Aorta (tissue), 5 donors: ENCODE data around the gene MNT. TPM values are rescaled to one million over a fixed set of nuclear protein-coding genes. Genes with fewer than 3 reads are reported as not detected.

Experiments
- ATAC-seq: fragments of 200-7000 bp; cut with Tn5 transposase; one replicate; pipeline ENCODE4 v1.9.1; 2022; ENCODE audit warnings: moderate library complexity; ENCODE audit not compliant: low FRiP score
- DNase-seq, 2 donors: peaks; one replicate each; pipeline ENCODE4 v3.0.0-alpha.2; 2020
- H3K27ac ChIP-seq, 2 donors: one replicate each; pipeline ENCODE4 v1.5.1; 2013; ENCODE audit warnings: low read length in 2 of 2, mild to moderate bottlenecking in 2 of 2, moderate library complexity in 2 of 2, control low read depth in 1 of 2, inconsistent platforms in 1 of 2, low read depth in 1 of 2
- H3K27me3 ChIP-seq, 2 donors: one replicate each; pipeline ENCODE4 v1.6.1; 2013; ENCODE audit warnings: control low read depth in 1 of 2, low read length in 1 of 2, mild to moderate bottlenecking in 1 of 2, moderate library complexity in 1 of 2; ENCODE audit not compliant: insufficient read depth in 2 of 2, control insufficient read depth in 1 of 2
- H3K36me3 ChIP-seq, 2 donors: one replicate each; pipeline ENCODE4 v1.6.1; 2013; ENCODE audit warnings: control low read depth in 1 of 2, low read length in 1 of 2, mild to moderate bottlenecking in 1 of 2; ENCODE audit not compliant: insufficient read depth in 2 of 2, control insufficient read depth in 1 of 2
- H3K4me1 ChIP-seq, 2 donors: one replicate each; pipeline ENCODE4 v1.6.1; 2013; ENCODE audit warnings: low read length in 2 of 2, control low read depth in 1 of 2, mild to moderate bottlenecking in 1 of 2, moderate library complexity in 1 of 2; ENCODE audit not compliant: insufficient read depth in 2 of 2, control insufficient read depth in 1 of 2
- H3K4me3 ChIP-seq, 2 donors: one replicate each; pipeline ENCODE4 v1.5.1; 2013; ENCODE audit warnings: low read length in 2 of 2, control low read depth in 1 of 2, mild to moderate bottlenecking in 1 of 2
- H3K9me3 ChIP-seq: one replicate; pipeline ENCODE4 v1.6.1; 2013; ENCODE audit warnings: mild to moderate bottlenecking, low read length; ENCODE audit not compliant: control insufficient read depth
- WGBS, 2 donors: extraction: QIAGEN DNeasy Blood & Tissue Kit; methylation state at CpG; one replicate each; pipeline ENCODE4 v1.1.7; 2013; 5-methylcytosine and 5-hydroxymethylcytosine counted together
- intact Hi-C, 2 donors: fragments of 100-400 bp; cut with DNase I; formaldehyde crosslinking; loops; one replicate each; pipeline versions ENCODE4 v1.14.2 to v1.15.0; 2022
- polyA plus RNA-seq, 2 donors: library from polyadenylated mRNA; stranded (reverse); fragments of 200-250 nt; gene quantifications; one replicate each; pipeline ENCODE4 v1.2.3, GENCODE V29; 2013
- total RNA-seq, 2 donors: library from RNA; stranded (reverse); fragmentation: NEBNext Ultra II Directional; extraction: Animal tissue kit (Norgen Biotek cat#: 25700); gene quantifications; one replicate each; pipeline ENCODE4 v1.2.1, GENCODE V29; 2021
- donor health status: healthy with polysubstance abuse.
- donor health status: Bipolar disorder and iron deficiency.
- donor health status: DM: no; HTN: no; CAD: no.
- donor health status: DM: no; HTN: no; CAD: no.
- donor health status: DM: yes; HTN: yes; CAD: no.

The MNT gene
- total and polyA plus RNA-seq, 4 donors = 8.3 to 35.7 (median 18.6) TPM

GRCh38 chr17:2372681-2373080, 28.2 kb downstream of the MNT start:
- intact Hi-C loops = no loop called here
- Histone ChIP-seq H3K27ac (no peak overlapping the region), H3K9me3 (no peaks in the 10 kb centered on the region), H3K27me3 (no peaks in the 10 kb centered on the region), H3K4me1 (no peaks in the 10 kb centered on the region), H3K4me3 (no peak overlapping the region), H3K36me3 (peaks cover 0 to 2% of the 10 kb centered on the region in 2 donors)
- no peak for ATAC-seq
- WGBS, 2 donors = 90 to 94% methylated on average over 16 of the region's 16 CpGs
- DNase-seq = peak in 1 of 2 donors; percentile 44

GRCh38 chr17:2372180-2372579, 28.7 kb downstream of the MNT start:
- WGBS, 2 donors = 94 to 95% methylated on average over 23 to 26 of the region's 26 CpGs
- H3K9me3 ChIP-seq = no peaks in the 10 kb centered on the region
- H3K27me3 ChIP-seq = no peaks in the 10 kb centered on the region
- no peak for ATAC-seq
- intact Hi-C loops = no loop called here
- no peak overlapping the region for H3K27ac ChIP-seq
- no peak overlapping the region for H3K4me3 ChIP-seq
- DNase-seq = peak in 1 of 2 donors; percentile 46
- H3K36me3 ChIP-seq = peaks cover 0 to 2% of the 10 kb centered on the region in 2 donors
- no peaks in the 10 kb centered on the region for H3K4me1 ChIP-seq

- no peak overlapping the region for H3K27ac ChIP-seq
- H3K27me3 ChIP-seq = no peaks in the 10 kb centered on the region
- intact Hi-C loops = no loop called here
- no peak for ATAC-seq
- H3K4me1 ChIP-seq = no peaks in the 10 kb centered on the region
- WGBS, 2 donors = 93 to 94% methylated on average over 30 of the region's 30 CpGs
- DNase-seq = no peak
- H3K4me3 ChIP-seq = no peak overlapping the region
- H3K36me3 ChIP-seq = peaks cover 0 to 2% of the 10 kb centered on the region in 2 donors
- H3K9me3 ChIP-seq = no peaks in the 10 kb centered on the region
Measured at GRCh38 chr17:2371183-2372130, 29.4 kb downstream of the MNT start.

- Histone ChIP-seq H3K9me3 (no peaks in the 10 kb centered on the region), H3K4me3 (no peak overlapping the region), H3K4me1 (no peaks in the 10 kb centered on the region), H3K27ac (no peak overlapping the region), H3K27me3 (no peaks in the 10 kb centered on the region), H3K36me3 (peaks cover 0 to 2% of the 10 kb centered on the region in 2 donors)
- DNase-seq = peak in 1 of 2 donors; percentile 45
- no peak for ATAC-seq
- WGBS, 2 donors = 88% methylated on average over 11 of the region's 11 CpGs
- intact Hi-C loops = no loop called here
Measured at GRCh38 chr17:2370211-2370589, 30.7 kb downstream of the MNT start.

GRCh38 chr17:2369551-2370210, 31.2 kb downstream of the MNT start:
- Histone ChIP-seq H3K36me3 (peaks cover 0 to 2% of the 10 kb centered on the region in 2 donors), H3K27ac (no peak overlapping the region), H3K27me3 (no peaks in the 10 kb centered on the region), H3K4me1 (no peaks in the 10 kb centered on the region), H3K9me3 (no peaks in the 10 kb centered on the region), H3K4me3 (no peak overlapping the region)
- DNase-seq (peak in 1 of 2 donors; percentile 44), ATAC-seq (peak; percentile 9)
- WGBS, 2 donors = 71% methylated on average over 20 of the region's 20 CpGs
- intact Hi-C loops = no loop called here

GRCh38 chr17:2369039-2369438, 31.8 kb downstream of the MNT start:
- ATAC-seq (no peak), DNase-seq (no peak)
- Histone ChIP-seq H3K36me3 (peaks cover 0 to 4% of the 10 kb centered on the region in 2 donors), H3K4me1 (no peaks in the 10 kb centered on the region), H3K27ac (no peak overlapping the region), H3K27me3 (no peaks in the 10 kb centered on the region), H3K9me3 (no peaks in the 10 kb centered on the region), H3K4me3 (no peak overlapping the region)
- 82 to 90% methylated on average over 5 of the region's 5 CpGs for WGBS, 2 donors
- intact Hi-C loops = no loop called here

- ATAC-seq = no peak
- peaks cover 0 to 4% of the 10 kb centered on the region in 2 donors for H3K36me3 ChIP-seq
- WGBS, 2 donors = 81 to 87% methylated on average over 8 of the region's 8 CpGs
Measured at GRCh38 chr17:2368359-2368758, 32.5 kb downstream of the MNT start.

GRCh38 chr17:2366747-2367494, 33.9 kb downstream of the MNT start:
- Histone ChIP-seq H3K9me3 (no peaks in the 10 kb centered on the region), H3K27me3 (no peaks in the 10 kb centered on the region), H3K4me3 (no peak overlapping the region), H3K36me3 (peaks cover 0 to 4% of the 10 kb centered on the region in 2 donors), H3K27ac (no peak overlapping the region), H3K4me1 (no peaks in the 10 kb centered on the region)
- peak in 1 of 2 donors; percentile 74 for DNase-seq
- intact Hi-C loops = no loop called here
- WGBS, 2 donors = 89 to 90% methylated on average over 25 to 26 of the region's 26 CpGs
- no peak for ATAC-seq

More at GRCh38 chr17:2368359-2368758, 32.5 kb downstream of the MNT start:
- Histone ChIP-seq H3K4me3 (no peak overlapping the region), H3K9me3 (no peaks in the 10 kb centered on the region), H3K4me1 (no peaks in the 10 kb centered on the region), H3K27ac (no peak overlapping the region), H3K27me3 (no peaks in the 10 kb centered on the region)
- no peak for DNase-seq
- intact Hi-C loops = no loop called here
